ENCODE data around the gene ZNF141.

Gene ZNF141

GRCh38 chr4:309807-310206 lies 27.8 kb upstream of the ZNF141 start:
- Histone ChIP-seq H3K9me2 (replicated peaks; ENCODE audit: low read depth, low read length) (no peaks in the 10 kb centered on the region), H4K20me1 (ENCODE audit: insufficient read depth, low read length, poor library complexity, severe bottlenecking) (no peaks in the 10 kb centered on the region), H3K36me3 (ENCODE audit: insufficient read depth, low read length) (no peaks in the 10 kb centered on the region), H3K79me2 (ENCODE audit: insufficient read depth, low read length) (no peaks in the 10 kb centered on the region), H3K4me3 (ENCODE audit: low read length, poor library complexity, severe bottlenecking) (no peak overlapping the region), H3K4me1 (ENCODE audit: insufficient read depth, low read length, poor library complexity, severe bottlenecking) (peaks cover 17% of the 10 kb centered on the region), H3K9me3 (ENCODE audit: insufficient read depth, low read depth, low read length) (peaks cover 7% of the 10 kb centered on the region; the same call in 1 of the 2 replicates), H3K27me3 (ENCODE audit: insufficient read depth, low read length, poor library complexity, severe bottlenecking) (no peaks in the 10 kb centered on the region), H3K4me2 (ENCODE audit: low read depth, low read length, poor library complexity, severe bottlenecking) (no peak overlapping the region), H3F3A (ENCODE audit: low read depth) (no peaks in the 10 kb centered on the region), H2AFZ (ENCODE audit: low read length) (no peak overlapping the region), H3K9ac (ENCODE audit: low read depth, low read length, poor library complexity, severe bottlenecking) (no peak overlapping the region)
- TF ChIP-seq CTCF (conservative IDR thresholded peaks at IDR 0.05; ENCODE audit: low read length) (no peak), EZH2phosphoT487 (IDR thresholded peaks at IDR 0.05; ENCODE audit: borderline replicate concordance) (no peak)

GRCh38 chr4:314296-314903 lies 23.2 kb upstream of the ZNF141 start:
- Histone ChIP-seq H4K20me1 (ENCODE audit: insufficient read depth, low read length, poor library complexity, severe bottlenecking) (no peaks in the 10 kb centered on the region), H3K9me2 (replicated peaks; ENCODE audit: low read depth, low read length) (no peaks in the 10 kb centered on the region), H3K36me3 (ENCODE audit: insufficient read depth, low read length) (no peaks in the 10 kb centered on the region), H3K4me3 (ENCODE audit: low read length, poor library complexity, severe bottlenecking) (no peak overlapping the region), H2AFZ (ENCODE audit: low read length) (no peak overlapping the region), H3K4me2 (ENCODE audit: low read depth, low read length, poor library complexity, severe bottlenecking) (no peak overlapping the region), H3K9ac (ENCODE audit: low read depth, low read length, poor library complexity, severe bottlenecking) (no peak overlapping the region), H3K9me3 (ENCODE audit: insufficient read depth, low read depth, low read length) (peaks cover 16% of the 10 kb centered on the region; the same call in 1 of the 2 replicates), H3K79me2 (ENCODE audit: insufficient read depth, low read length) (no peaks in the 10 kb centered on the region), H3K4me1 (ENCODE audit: insufficient read depth, low read length, poor library complexity, severe bottlenecking) (no peaks in the 10 kb centered on the region), H3K27me3 (ENCODE audit: insufficient read depth, low read length, poor library complexity, severe bottlenecking) (no peaks in the 10 kb centered on the region), H3F3A (ENCODE audit: low read depth) (no peaks in the 10 kb centered on the region)
- peak; percentile 29; the same call in 1 of the 2 replicates for TF ChIP-seq CTCF (conservative IDR thresholded peaks at IDR 0.05; ENCODE audit: low read length)
- TF ChIP-seq EZH2phosphoT487 (IDR thresholded peaks at IDR 0.05; ENCODE audit: borderline replicate concordance), result no peak

DNA sequence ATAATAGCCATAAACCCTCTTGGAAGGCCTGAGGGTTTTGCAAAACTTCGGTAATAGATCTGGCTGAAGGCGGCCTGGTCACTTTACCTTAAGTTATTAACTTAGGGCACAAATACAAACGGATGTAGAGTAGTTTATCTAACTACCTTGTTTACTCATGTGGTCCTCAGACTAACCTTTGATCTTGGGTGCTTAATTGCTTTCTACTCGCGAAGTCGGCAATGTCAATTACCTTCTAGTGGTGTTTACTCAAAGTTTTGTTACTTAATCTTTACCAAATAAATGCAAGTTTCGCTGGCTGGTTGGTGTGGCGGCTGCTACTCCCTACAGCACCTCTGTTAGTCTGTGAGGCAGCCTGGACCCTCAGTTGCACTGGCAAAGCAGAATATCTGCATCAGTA lies 8.9 kb upstream of the ZNF141 start:
- no peak for TF ChIP-seq EZH2phosphoT487 (IDR thresholded peaks at IDR 0.05; ENCODE audit: borderline replicate concordance)
- no peak for TF ChIP-seq CTCF (conservative IDR thresholded peaks at IDR 0.05; ENCODE audit: low read length)
- H3K27me3 ChIP-seq (ENCODE audit: insufficient read depth, low read length, poor library complexity, severe bottlenecking), result no peaks in the 10 kb centered on the region
- H3K36me3 ChIP-seq (ENCODE audit: insufficient read depth, low read length), result no peaks in the 10 kb centered on the region
- H3K79me2 ChIP-seq (ENCODE audit: insufficient read depth, low read length), result no peaks in the 10 kb centered on the region
- H3K9ac ChIP-seq (ENCODE audit: low read depth, low read length, poor library complexity, severe bottlenecking), result no peak overlapping the region
- no peaks in the 10 kb centered on the region for H4K20me1 ChIP-seq (ENCODE audit: insufficient read depth, low read length, poor library complexity, severe bottlenecking)
- H3K9me2 ChIP-seq (replicated peaks; ENCODE audit: low read depth, low read length), result no peaks in the 10 kb centered on the region
- no peak overlapping the region for H3K4me2 ChIP-seq (ENCODE audit: low read depth, low read length, poor library complexity, severe bottlenecking)
- no peak overlapping the region for H3K4me3 ChIP-seq (ENCODE audit: low read length, poor library complexity, severe bottlenecking)
- no peak overlapping the region for H2AFZ ChIP-seq (ENCODE audit: low read length)
- no peaks in the 10 kb centered on the region for H3K4me1 ChIP-seq (ENCODE audit: insufficient read depth, low read length, poor library complexity, severe bottlenecking)
- H3K9me3 ChIP-seq (ENCODE audit: insufficient read depth, low read depth, low read length), result peaks cover 5% of the 10 kb centered on the region; the same call in 1 of the 2 replicates
- H3F3A ChIP-seq (ENCODE audit: low read depth), result no peaks in the 10 kb centered on the region

Data from Loucy (cell line).